ENCODE measurements around the gene AGER. TPM values are rescaled to one million over a fixed set of nuclear protein-coding genes. Genes with fewer than 3 reads are reported as not detected.

The AGER gene
- polyA plus RNA-seq, 1 donor from 2014 or later: 7.2 TPM

GRCh38 chr6:32182555-32182981 is 1.5 kb downstream of the AGER start:
- Histone ChIP-seq H3K4me2 (ENCODE audit: low read length) (no peak overlapping the region), H3K36me3 (ENCODE audit: insufficient read depth, low read length) (no peaks in the 10 kb centered on the region), H2AFZ (ENCODE audit: low read depth, low read length) (no peak overlapping the region), H3K27ac (ENCODE audit: low read length) (no peak overlapping the region), H3K4me3 (ENCODE audit: low read length) (no peak overlapping the region), H3K9me2 (ENCODE audit: insufficient read depth, low read length) (no peaks in the 10 kb centered on the region), H3K27me3 (ENCODE audit: insufficient read depth, low read depth, low read length) (no peaks in the 10 kb centered on the region), H3K9me3 (ENCODE audit: low read length) (no peaks in the 10 kb centered on the region), H4K20me1 (ENCODE audit: insufficient read depth) (no peaks in the 10 kb centered on the region), H3K79me2 (replicated peaks; ENCODE audit: insufficient read depth, low read length) (peaks cover 19% of the 10 kb centered on the region), H3K9ac (ENCODE audit: low read length) (no peak overlapping the region), H3F3A (ENCODE audit: insufficient read depth, low read length, poor library complexity, severe bottlenecking) (no peaks in the 10 kb centered on the region)
- TF ChIP-seq EZH2 (IDR thresholded peaks at IDR 0.05; ENCODE audit: borderline replicate concordance, insufficient read depth, low read length, poor library complexity, severe bottlenecking): no peak
- no peak for TF ChIP-seq EP300 (conservative IDR thresholded peaks at IDR 0.05; ENCODE audit: poor library complexity, severe bottlenecking)

- Histone ChIP-seq H3K4me3 (ENCODE audit: low read length) (no peak overlapping the region), H3K79me2 (replicated peaks; ENCODE audit: insufficient read depth, low read length) (peaks cover 19% of the 10 kb centered on the region), H3K27me3 (ENCODE audit: insufficient read depth, low read depth, low read length) (no peaks in the 10 kb centered on the region), H2AFZ (ENCODE audit: low read depth, low read length) (no peak overlapping the region), H4K20me1 (ENCODE audit: insufficient read depth) (no peaks in the 10 kb centered on the region), H3K27ac (ENCODE audit: low read length) (no peak overlapping the region), H3K9me3 (ENCODE audit: low read length) (no peaks in the 10 kb centered on the region), H3F3A (ENCODE audit: insufficient read depth, low read length, poor library complexity, severe bottlenecking) (peaks cover 3% of the 10 kb centered on the region), H3K4me2 (ENCODE audit: low read length) (no peak overlapping the region), H3K36me3 (ENCODE audit: insufficient read depth, low read length) (no peaks in the 10 kb centered on the region), H3K9me2 (ENCODE audit: insufficient read depth, low read length) (no peaks in the 10 kb centered on the region), H3K9ac (ENCODE audit: low read length) (no peak overlapping the region)
- TF ChIP-seq POLR2AphosphoS5 (IDR thresholded peaks at IDR 0.05) (no peak), EP300 (conservative IDR thresholded peaks at IDR 0.05; ENCODE audit: poor library complexity, severe bottlenecking) (no peak)
These were observed 2.0 kb downstream of the AGER start for GRCh38 chr6:32181915-32182529.

GRCh38 chr6:32181148-32181702 is 2.8 kb downstream of the AGER start:
- H3K9me3 ChIP-seq (ENCODE audit: low read length): no peaks in the 10 kb centered on the region
- H3K36me3 ChIP-seq (ENCODE audit: insufficient read depth, low read length): no peaks in the 10 kb centered on the region
- H3F3A ChIP-seq (ENCODE audit: insufficient read depth, low read length, poor library complexity, severe bottlenecking): peaks cover 4% of the 10 kb centered on the region
- no peak overlapping the region for H3K27ac ChIP-seq (ENCODE audit: low read length)
- no peak overlapping the region for H3K4me2 ChIP-seq (ENCODE audit: low read length)
- no peak overlapping the region for H2AFZ ChIP-seq (ENCODE audit: low read depth, low read length)
- no peak overlapping the region for H3K9ac ChIP-seq (ENCODE audit: low read length)
- no peaks in the 10 kb centered on the region for H3K9me2 ChIP-seq (ENCODE audit: insufficient read depth, low read length)
- H4K20me1 ChIP-seq (ENCODE audit: insufficient read depth): no peaks in the 10 kb centered on the region
- H3K27me3 ChIP-seq (ENCODE audit: insufficient read depth, low read depth, low read length): no peaks in the 10 kb centered on the region
- no peak overlapping the region for H3K4me3 ChIP-seq (ENCODE audit: low read length)
- TF ChIP-seq RAD21 (conservative IDR thresholded peaks at IDR 0.05): no peak
- no peak for TF ChIP-seq POLR2AphosphoS5 (IDR thresholded peaks at IDR 0.05)
- TF ChIP-seq REST (IDR thresholded peaks at IDR 0.05; ENCODE audit: borderline replicate concordance): no peak
- no peak for TF ChIP-seq EZH2 (IDR thresholded peaks at IDR 0.05; ENCODE audit: borderline replicate concordance, insufficient read depth, low read length, poor library complexity, severe bottlenecking)
- TF ChIP-seq MXI1 (conservative IDR thresholded peaks at IDR 0.05; ENCODE audit: poor library complexity, severe bottlenecking): no peak
- no peak for TF ChIP-seq SMC3 (conservative IDR thresholded peaks at IDR 0.05; ENCODE audit: poor library complexity)
- no peak for TF ChIP-seq TAF1 (IDR thresholded peaks at IDR 0.05; ENCODE audit: low read depth)
- no peak for TF ChIP-seq EP300 (conservative IDR thresholded peaks at IDR 0.05; ENCODE audit: poor library complexity, severe bottlenecking)
- no peak for TF ChIP-seq CTCF (IDR thresholded peaks at IDR 0.05; ENCODE audit: poor library complexity, severe bottlenecking)
- peaks cover 19% of the 10 kb centered on the region for H3K79me2 ChIP-seq (replicated peaks; ENCODE audit: insufficient read depth, low read length)

All from neural cell (in vitro differentiated cells).